ENCODE measurements around the gene STEAP2. TPM values are rescaled to one million over a fixed set of nuclear protein-coding genes. Genes with fewer than 3 reads are reported as not detected.

The STEAP2 gene
- total RNA-seq, 1 donor from 2014 or later, result not detected

DNA sequence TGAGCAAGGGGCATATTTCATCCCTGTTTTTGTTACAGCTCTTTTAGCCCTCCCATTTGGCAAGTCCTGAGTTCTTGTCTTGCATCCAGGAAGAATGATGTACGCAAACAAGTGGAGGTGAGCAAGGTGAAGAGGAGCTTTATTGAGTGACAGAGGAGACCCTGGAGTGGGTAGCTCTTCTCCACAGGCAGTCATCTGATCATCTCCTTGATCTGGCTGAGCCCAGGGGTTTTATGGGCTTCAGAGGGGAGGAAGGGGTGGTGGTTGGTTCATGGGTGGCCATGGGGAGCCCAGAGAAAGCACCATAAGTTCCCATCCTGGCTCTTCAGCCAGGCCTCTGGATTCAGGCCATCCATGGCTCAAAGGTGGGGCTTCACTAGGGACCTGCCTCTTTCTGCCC lies 35.3 kb upstream of the STEAP2 start:
- Mint-ChIP-seq H3K9me3 (ENCODE audit: unreplicated experiment) (peaks cover 7% of the 10 kb centered on the region), H3K36me3 (ENCODE audit: unreplicated experiment) (no peaks in the 10 kb centered on the region), H3K27me3 (ENCODE audit: unreplicated experiment) (no peaks in the 10 kb centered on the region), H3K4me1 (ENCODE audit: unreplicated experiment) (peaks cover 3% of the 10 kb centered on the region), H3K27ac (ENCODE audit: unreplicated experiment) (no peak overlapping the region), H3K4me3 (ENCODE audit: unreplicated experiment) (no peak overlapping the region)
- DNase-seq (ENCODE audit: extremely low spot score, unreplicated experiment), result no peak
- TF ChIP-seq, protein P1, sequence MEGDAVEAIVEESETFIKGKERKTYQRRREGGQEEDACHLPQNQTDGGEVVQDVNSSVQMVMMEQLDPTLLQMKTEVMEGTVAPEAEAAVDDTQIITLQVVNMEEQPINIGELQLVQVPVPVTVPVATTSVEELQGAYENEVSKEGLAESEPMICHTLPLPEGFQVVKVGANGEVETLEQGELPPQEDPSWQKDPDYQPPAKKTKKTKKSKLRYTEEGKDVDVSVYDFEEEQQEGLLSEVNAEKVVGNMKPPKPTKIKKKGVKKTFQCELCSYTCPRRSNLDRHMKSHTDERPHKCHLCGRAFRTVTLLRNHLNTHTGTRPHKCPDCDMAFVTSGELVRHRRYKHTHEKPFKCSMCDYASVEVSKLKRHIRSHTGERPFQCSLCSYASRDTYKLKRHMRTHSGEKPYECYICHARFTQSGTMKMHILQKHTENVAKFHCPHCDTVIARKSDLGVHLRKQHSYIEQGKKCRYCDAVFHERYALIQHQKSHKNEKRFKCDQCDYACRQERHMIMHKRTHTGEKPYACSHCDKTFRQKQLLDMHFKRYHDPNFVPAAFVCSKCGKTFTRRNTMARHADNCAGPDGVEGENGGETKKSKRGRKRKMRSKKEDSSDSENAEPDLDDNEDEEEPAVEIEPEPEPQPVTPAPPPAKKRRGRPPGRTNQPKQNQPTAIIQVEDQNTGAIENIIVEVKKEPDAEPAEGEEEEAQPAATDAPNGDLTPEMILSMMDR (IDR thresholded peaks at IDR 0.05), result no peak

DNA sequence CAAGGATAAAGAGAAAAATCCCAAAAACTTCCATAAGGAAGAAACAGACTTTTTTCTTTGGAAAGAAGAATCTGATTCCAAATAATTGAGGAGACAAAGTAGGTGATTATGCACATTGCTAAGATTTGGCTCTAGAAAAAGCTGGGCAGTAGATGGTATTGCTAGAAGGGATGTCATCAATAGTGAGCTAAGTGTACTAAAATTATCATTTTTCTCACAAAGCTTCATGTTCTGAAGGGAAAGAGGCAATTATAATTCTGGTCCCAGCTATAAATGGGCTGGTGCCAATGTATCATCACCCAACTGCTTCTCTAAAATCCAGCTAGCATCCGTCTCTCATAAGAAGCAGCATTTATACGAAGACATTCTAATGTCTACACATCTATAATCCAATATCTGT lies 33.4 kb upstream of the STEAP2 start:
- no peak overlapping the region for H3K4me3 Mint-ChIP-seq (ENCODE audit: unreplicated experiment)
- H3K4me1 Mint-ChIP-seq (ENCODE audit: unreplicated experiment), result peaks cover 3% of the 10 kb centered on the region

DNA sequence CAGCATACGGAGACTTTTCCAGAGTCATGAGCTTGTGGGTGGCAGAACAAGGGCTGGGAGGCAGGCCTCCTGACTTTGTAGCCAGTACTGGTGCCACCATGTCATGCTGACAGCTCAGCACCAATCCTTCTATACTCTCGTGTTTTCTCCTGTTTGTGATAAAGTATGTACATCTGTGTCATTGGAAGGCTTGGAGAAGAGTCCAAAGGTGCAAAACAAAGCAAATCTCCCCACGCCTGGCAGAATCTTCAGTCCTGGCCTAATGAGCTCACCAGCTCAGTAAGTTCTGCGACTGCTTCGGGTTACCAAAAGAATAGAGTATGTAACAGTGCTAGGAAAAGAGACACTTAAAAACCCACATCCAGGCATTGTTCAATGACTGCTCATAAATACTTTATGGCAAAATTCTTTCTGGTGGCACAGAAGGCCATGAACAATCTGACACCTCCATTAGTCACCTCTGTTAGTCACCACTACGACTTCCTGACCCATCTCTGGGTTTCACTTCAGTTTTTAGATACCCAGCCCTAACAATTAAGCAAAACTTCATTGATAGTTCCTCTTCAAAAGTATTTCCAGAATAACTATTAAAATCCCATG lies 32.8 kb upstream of the STEAP2 start:
- Mint-ChIP-seq H3K9me3 (ENCODE audit: unreplicated experiment) (no peaks in the 10 kb centered on the region), H3K4me1 (ENCODE audit: unreplicated experiment) (peaks cover 3% of the 10 kb centered on the region), H3K27ac (ENCODE audit: unreplicated experiment) (no peak overlapping the region), H3K4me3 (ENCODE audit: unreplicated experiment) (no peak overlapping the region), H3K27me3 (ENCODE audit: unreplicated experiment) (no peaks in the 10 kb centered on the region), H3K36me3 (ENCODE audit: unreplicated experiment) (no peaks in the 10 kb centered on the region)
- no peak for DNase-seq (ENCODE audit: extremely low spot score, unreplicated experiment)
- TF ChIP-seq, protein P1 (IDR thresholded peaks at IDR 0.05), result no peak

More for the DNA sequence above, 33.4 kb upstream of the STEAP2 start:
- DNase-seq (ENCODE audit: extremely low spot score, unreplicated experiment), result no peak
- TF ChIP-seq, protein P1 (IDR thresholded peaks at IDR 0.05), result no peak
- Mint-ChIP-seq H3K27me3 (ENCODE audit: unreplicated experiment) (no peaks in the 10 kb centered on the region), H3K9me3 (ENCODE audit: unreplicated experiment) (no peaks in the 10 kb centered on the region), H3K27ac (ENCODE audit: unreplicated experiment) (no peak overlapping the region), H3K36me3 (ENCODE audit: unreplicated experiment) (no peaks in the 10 kb centered on the region)

DNA sequence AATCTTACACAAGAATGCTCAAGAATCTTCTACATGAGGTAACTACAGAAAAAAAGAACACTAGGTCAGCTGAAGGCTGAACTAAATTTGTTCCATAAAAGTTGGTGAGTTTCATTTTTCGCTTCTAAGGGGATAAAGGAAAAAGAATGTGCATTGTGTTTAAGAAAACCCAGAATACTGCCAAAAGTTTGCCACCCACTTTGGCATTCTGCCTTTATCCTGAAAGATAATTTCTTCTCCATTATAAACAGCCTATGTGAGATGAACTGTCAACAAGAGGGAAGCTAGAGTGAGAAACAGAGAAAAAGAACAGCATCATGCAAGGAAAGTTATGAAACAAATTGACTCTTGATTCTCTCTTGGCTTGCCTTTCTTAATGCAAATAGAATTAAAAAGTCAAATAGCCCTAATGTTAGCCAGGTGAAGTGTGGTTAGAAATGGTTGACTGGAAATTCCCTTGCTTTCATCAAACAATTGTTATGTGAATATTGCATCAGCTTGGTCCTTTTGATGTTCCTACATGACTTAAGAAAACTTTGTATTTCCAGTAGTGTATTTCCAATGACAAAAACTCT lies 31.4 kb upstream of the STEAP2 start:
- H3K27me3 Mint-ChIP-seq (ENCODE audit: unreplicated experiment), result no peaks in the 10 kb centered on the region
- H3K27ac Mint-ChIP-seq (ENCODE audit: unreplicated experiment), result no peak overlapping the region
- TF ChIP-seq, protein P1 (IDR thresholded peaks at IDR 0.05), result no peak
- H3K4me3 Mint-ChIP-seq (ENCODE audit: unreplicated experiment), result no peak overlapping the region
- DNase-seq (ENCODE audit: extremely low spot score, unreplicated experiment), result no peak
- H3K4me1 Mint-ChIP-seq (ENCODE audit: unreplicated experiment), result peaks cover 3% of the 10 kb centered on the region
- peaks cover 3% of the 10 kb centered on the region for H3K9me3 Mint-ChIP-seq (ENCODE audit: unreplicated experiment)
- no peaks in the 10 kb centered on the region for H3K36me3 Mint-ChIP-seq (ENCODE audit: unreplicated experiment)

DNA sequence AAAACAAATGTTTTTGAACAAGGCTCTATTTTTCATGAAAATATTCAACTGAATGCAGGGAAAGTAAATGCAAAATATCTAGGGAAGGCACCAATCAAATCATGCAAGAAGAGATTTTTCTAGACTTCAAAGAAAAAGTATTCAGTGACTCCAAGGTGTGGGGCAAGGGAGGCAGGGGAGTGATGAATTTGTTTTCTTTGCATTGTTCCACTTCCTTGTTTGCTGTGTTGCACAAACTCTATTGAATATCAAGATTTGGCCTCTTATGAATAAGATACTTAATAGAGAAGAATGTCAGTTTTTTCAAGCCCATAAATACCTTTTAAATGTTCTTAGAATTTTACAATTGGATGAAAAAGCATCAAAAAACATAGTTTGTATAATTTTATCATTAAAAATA lies 30.9 kb upstream of the STEAP2 start:
- H3K4me1 Mint-ChIP-seq (ENCODE audit: unreplicated experiment), result peaks cover 3% of the 10 kb centered on the region
- H3K9me3 Mint-ChIP-seq (ENCODE audit: unreplicated experiment), result peaks cover 3% of the 10 kb centered on the region
- DNase-seq (ENCODE audit: extremely low spot score, unreplicated experiment), result no peak
- H3K27ac Mint-ChIP-seq (ENCODE audit: unreplicated experiment), result no peak overlapping the region
- H3K4me3 Mint-ChIP-seq (ENCODE audit: unreplicated experiment), result no peak overlapping the region
- TF ChIP-seq, protein P1 (IDR thresholded peaks at IDR 0.05), result no peak
- no peaks in the 10 kb centered on the region for H3K36me3 Mint-ChIP-seq (ENCODE audit: unreplicated experiment)
- H3K27me3 Mint-ChIP-seq (ENCODE audit: unreplicated experiment), result no peaks in the 10 kb centered on the region

Measured in osteocyte (in vitro differentiated cells).